ENCODE results near the gene HRG.
"Not testable (repeated sequence)": the region's sequence is repeated elsewhere in the genome, so short reads cannot be mapped to it uniquely, and the experiment has no call there.

The HRG gene

GRCh38 chr3:186671051-186671450 lies 5.2 kb downstream of the HRG start:
- no peak for TF ChIP-seq CTCF (IDR thresholded peaks at IDR 0.05; ENCODE audit: low read depth, low read length, missing control alignments)
- no peak for DNase-seq (ENCODE audit: extremely low read depth, low read depth)
- H3K4me3 ChIP-seq (replicated peaks; ENCODE audit: low read depth, low read length): no peak overlapping the region

GRCh38 chr3:186678604-186679003 lies 12.8 kb downstream of the HRG start:
- no peak for DNase-seq (ENCODE audit: extremely low read depth, low read depth)
- H3K4me3 ChIP-seq (replicated peaks; ENCODE audit: low read depth, low read length): no peak overlapping the region
- TF ChIP-seq CTCF (IDR thresholded peaks at IDR 0.05; ENCODE audit: low read depth, low read length, missing control alignments): no peak

GRCh38 chr3:186679151-186679550 lies 13.3 kb downstream of the HRG start:
- DNase-seq (ENCODE audit: extremely low read depth, low read depth): no peak

GRCh38 chr3:186680869-186681268 lies 15.1 kb downstream of the HRG start:
- H3K4me3 ChIP-seq (replicated peaks; ENCODE audit: low read depth, low read length): no peak overlapping the region
- TF ChIP-seq CTCF (IDR thresholded peaks at IDR 0.05; ENCODE audit: low read depth, low read length, missing control alignments): no peak
- DNase-seq (ENCODE audit: extremely low read depth, low read depth): no peak

More at GRCh38 chr3:186679151-186679550, 13.3 kb downstream of the HRG start:
- no peak overlapping the region for H3K4me3 ChIP-seq (replicated peaks; ENCODE audit: low read depth, low read length)
- TF ChIP-seq CTCF (IDR thresholded peaks at IDR 0.05; ENCODE audit: low read depth, low read length, missing control alignments): no peak

- no peak for TF ChIP-seq CTCF (IDR thresholded peaks at IDR 0.05; ENCODE audit: low read depth, low read length, missing control alignments)
- no peak for DNase-seq (ENCODE audit: extremely low read depth, low read depth)
- H3K4me3 ChIP-seq (replicated peaks; ENCODE audit: low read depth, low read length): no peak overlapping the region
Observed at GRCh38 chr3:186682812-186683211, 17.0 kb downstream of the HRG start.

GRCh38 chr3:186683979-186684378 lies 18.2 kb downstream of the HRG start:
- no peak for TF ChIP-seq CTCF (IDR thresholded peaks at IDR 0.05; ENCODE audit: low read depth, low read length, missing control alignments)
- H3K4me3 ChIP-seq (replicated peaks; ENCODE audit: low read depth, low read length): no peak overlapping the region
- no peak for DNase-seq (ENCODE audit: extremely low read depth, low read depth)

- DNase-seq (ENCODE audit: extremely low read depth, low read depth); H3K4me3 ChIP-seq (replicated peaks; ENCODE audit: low read depth, low read length): not testable (repeated sequence)
Observed at GRCh38 chr3:186686475-186686874, 20.7 kb downstream of the HRG start.
